Fibroblast of the aortic adventitia (primary cell): ENCODE measurements around the gene COP1. TPM values are rescaled to one million over a fixed set of nuclear protein-coding genes. Genes with fewer than 3 reads are reported as not detected.

Experiments
- DNase-seq: peaks from one replicate; pipeline ENCODE4 v3.0.0-alpha.2; 2010; ENCODE audit warnings: low read depth
- H3K4me3 ChIP-seq: 2 replicates; pipeline ENCODE4 v1.5.1; 2011; ENCODE audit warnings: low read depth, mild to moderate bottlenecking, control low read depth, low read length, moderate library complexity
- total RNA-seq: library from RNA; depleted of rRNA; stranded (reverse); fragments of >200 nt; gene quantifications from 2 replicates; pipeline ENCODE4 v1.2.3, GENCODE V29; 2012; ENCODE audit warnings: low replicate concordance
- TF ChIP-seq, protein P1 (sequence below): IDR thresholded peaks from 2 replicates; pipeline ENCODE4 v1.5.1; 2011; ENCODE audit warnings: mild to moderate bottlenecking, low read length, control low read depth, inconsistent platforms; ENCODE audit not compliant: insufficient read depth

The COP1 gene
- total RNA-seq, 1 donor = 56.6 TPM

GRCh38 chr1:176225911-176226310 is 18.8 kb upstream of the COP1 start:
- TF ChIP-seq, protein P1, sequence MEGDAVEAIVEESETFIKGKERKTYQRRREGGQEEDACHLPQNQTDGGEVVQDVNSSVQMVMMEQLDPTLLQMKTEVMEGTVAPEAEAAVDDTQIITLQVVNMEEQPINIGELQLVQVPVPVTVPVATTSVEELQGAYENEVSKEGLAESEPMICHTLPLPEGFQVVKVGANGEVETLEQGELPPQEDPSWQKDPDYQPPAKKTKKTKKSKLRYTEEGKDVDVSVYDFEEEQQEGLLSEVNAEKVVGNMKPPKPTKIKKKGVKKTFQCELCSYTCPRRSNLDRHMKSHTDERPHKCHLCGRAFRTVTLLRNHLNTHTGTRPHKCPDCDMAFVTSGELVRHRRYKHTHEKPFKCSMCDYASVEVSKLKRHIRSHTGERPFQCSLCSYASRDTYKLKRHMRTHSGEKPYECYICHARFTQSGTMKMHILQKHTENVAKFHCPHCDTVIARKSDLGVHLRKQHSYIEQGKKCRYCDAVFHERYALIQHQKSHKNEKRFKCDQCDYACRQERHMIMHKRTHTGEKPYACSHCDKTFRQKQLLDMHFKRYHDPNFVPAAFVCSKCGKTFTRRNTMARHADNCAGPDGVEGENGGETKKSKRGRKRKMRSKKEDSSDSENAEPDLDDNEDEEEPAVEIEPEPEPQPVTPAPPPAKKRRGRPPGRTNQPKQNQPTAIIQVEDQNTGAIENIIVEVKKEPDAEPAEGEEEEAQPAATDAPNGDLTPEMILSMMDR = no peak
- H3K4me3 ChIP-seq = no peak overlapping the region
- DNase-seq = no peak

DNA sequence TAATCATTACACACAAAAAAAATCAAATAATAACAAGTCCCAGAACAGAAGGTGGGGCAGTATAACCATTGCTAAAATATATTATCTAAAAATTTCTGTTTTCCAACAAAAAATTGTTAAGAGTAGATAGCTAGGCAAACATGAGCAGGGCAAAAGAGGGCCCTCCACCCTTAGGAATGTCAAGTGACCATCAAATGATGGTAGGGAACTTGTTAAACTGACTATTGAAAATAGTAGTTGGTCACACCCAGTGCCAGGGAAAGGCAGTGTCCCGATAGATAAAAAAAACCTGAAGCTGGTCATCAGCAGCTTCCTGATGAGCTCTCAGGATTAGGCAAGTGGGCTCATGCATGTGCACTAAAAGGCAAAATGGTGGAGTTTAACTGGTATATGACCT is 18.4 kb upstream of the COP1 start:
- H3K4me3 ChIP-seq = no peak overlapping the region
- DNase-seq = no peak
- TF ChIP-seq, protein P1 = no peak

DNA sequence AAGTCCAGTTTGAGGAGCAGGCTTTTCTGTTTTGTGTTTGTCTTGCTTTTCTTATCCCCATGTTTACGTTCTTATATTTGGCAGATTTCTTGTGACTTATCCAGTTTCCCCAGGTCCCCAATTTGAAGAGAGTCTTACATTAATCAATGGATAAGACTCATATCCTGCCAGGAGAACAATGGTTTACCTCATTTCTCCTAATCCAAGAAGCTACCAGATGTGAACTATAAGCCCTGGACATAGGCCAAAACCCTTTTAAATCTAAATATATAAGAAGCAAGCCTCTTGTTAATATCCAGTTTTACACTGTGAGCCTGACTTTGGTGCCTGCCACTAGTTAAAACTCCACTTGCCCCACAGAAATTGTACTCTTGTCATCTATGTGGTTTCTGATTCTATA is 15.1 kb upstream of the COP1 start:
- TF ChIP-seq, protein P1 = no peak
- peak; percentile 9 for DNase-seq
- H3K4me3 ChIP-seq = no peak overlapping the region

GRCh38 chr1:176220100-176220689 is 13.1 kb upstream of the COP1 start:
- TF ChIP-seq, protein P1 = no peak
- no peak overlapping the region for H3K4me3 ChIP-seq
- no peak for DNase-seq

GRCh38 chr1:176217461-176218099 is 10.5 kb upstream of the COP1 start:
- TF ChIP-seq, protein P1 = no peak
- DNase-seq = no peak

DNA sequence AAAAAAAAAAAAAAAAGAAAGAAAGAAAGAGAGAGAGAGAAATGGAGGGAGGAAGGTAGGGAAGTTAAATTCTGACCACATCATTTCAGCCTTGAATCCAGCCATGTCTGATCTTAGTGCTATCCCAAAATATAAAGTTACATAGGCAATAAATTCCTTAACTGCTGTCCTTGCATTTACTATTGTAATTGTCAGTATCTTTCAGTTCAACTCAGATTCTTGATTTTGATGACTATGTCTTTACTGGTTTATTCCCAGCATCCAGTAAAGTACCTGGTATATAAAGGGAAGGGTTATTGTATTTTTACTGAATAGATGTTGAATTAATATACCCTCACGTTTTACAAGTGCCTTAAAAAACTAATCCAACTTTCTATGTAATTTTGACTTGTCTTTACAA is 8.9 kb upstream of the COP1 start:
- H3K4me3 ChIP-seq = no peak overlapping the region
- TF ChIP-seq, protein P1 = no peak
- no peak for DNase-seq

More at GRCh38 chr1:176217461-176218099, 10.5 kb upstream of the COP1 start:
- no peak overlapping the region for H3K4me3 ChIP-seq
